Heart right ventricle (tissue), 16 donors: ENCODE results near the gene ATP5MC3. TPM values are rescaled to one million over a fixed set of nuclear protein-coding genes. Genes with fewer than 3 reads are reported as not detected.

ENCODE experiments used
- ATAC-seq, 8 donors: fragments of 200-7000 bp; cut with Tn5 transposase; one replicate each; pipeline ENCODE4 v1.9.1; 2020; ENCODE audit warnings: mild to moderate bottlenecking in 8 of 8, moderate library complexity in 8 of 8, moderate number of reproducible peaks in 1 of 8
- DNase-seq, 2 donors: peaks; one replicate each; pipeline ENCODE4 v3.0.0-alpha.2; 2020
- H3K27ac ChIP-seq, 10 donors: fragments of 200-600 bp; sonication (generic) in 2 of 10; one replicate each; pipeline versions ENCODE4 v1.5.0 to v1.8.0; 2020 to 2022; ENCODE audit warnings: mild to moderate bottlenecking in 3 of 10
- H3K27me3 ChIP-seq, 7 donors: fragments of 200-600 bp; one replicate each; pipeline ENCODE4 v1.8.0; 2021 to 2022; ENCODE audit warnings: mild to moderate bottlenecking in 2 of 7
- H3K36me3 ChIP-seq, 9 donors: fragments of 200-600 bp; sonication (generic) in 1 of 9; one replicate each; pipeline versions ENCODE4 v1.5.0 to v1.8.0; 2020 to 2022; ENCODE audit warnings: mild to moderate bottlenecking in 2 of 9
- H3K4me1 ChIP-seq, 9 donors: fragments of 200-600 bp; sonication (generic) in 1 of 9; one replicate each; pipeline versions ENCODE4 v1.5.0 to v1.8.0; 2020 to 2022; ENCODE audit warnings: mild to moderate bottlenecking in 4 of 9
- H3K4me3 ChIP-seq, 10 donors: fragments of 200-600 bp; sonication (generic) in 2 of 10; one replicate each; pipeline versions ENCODE4 v1.5.0 to v1.8.0; 2020 to 2022; ENCODE audit warnings: mild to moderate bottlenecking in 7 of 10, moderate library complexity in 2 of 10
- H3K9me3 ChIP-seq, 11 donors: fragments of 200-600 bp in 10 of 11; sonication (generic) in 2 of 11; one replicate each; pipeline versions ENCODE4 v1.5.0 to v1.8.0; 2013 to 2022; ENCODE audit warnings: mild to moderate bottlenecking in 2 of 11, control low read depth in 1 of 11, moderate library complexity in 1 of 11
- WGBS, 2 donors: extraction: QIAGEN DNeasy Blood & Tissue Kit; methylation state at CpG; one replicate each; pipeline ENCODE4 v1.1.7; 2013; ENCODE audit warnings: inconsistent platforms in 1 of 2; 5-methylcytosine and 5-hydroxymethylcytosine counted together
- intact Hi-C, 10 donors: fragments of 100-400 bp; cut with DNase I; formaldehyde crosslinking; loops; one replicate each; pipeline versions ENCODE4 v1.11.1 to v1.14.2; 2022
- polyA plus RNA-seq, 2 donors: library from polyadenylated mRNA; stranded (reverse); fragments of 200-250 nt; gene quantifications; one replicate each; pipeline ENCODE4 v1.2.3, GENCODE V29; 2013
- total RNA-seq, 10 donors: library from RNA; stranded (reverse); fragmentation: NEBNext Ultra II Directional in 3 of 10; extraction: Animal tissue kit (Norgen Biotek cat#: 25700) in 3 of 10; gene quantifications; one replicate each; pipeline versions ENCODE4 v1.2.1 to v1.2.4, GENCODE V29; 2021 to 2023
- TF ChIP-seq, protein P1 (sequence below), 9 donors: fragments of 200-600 bp; sonication (generic) in 2 of 9; IDR thresholded peaks; one replicate each; pipeline versions ENCODE4 v1.5.0 to v1.8.0; 2021 to 2022; ENCODE audit warnings: antibody characterized with exemption in 9 of 9, mild to moderate bottlenecking in 5 of 9, moderate library complexity in 1 of 9
- donor health status: Arrhythmogenic right ventricular cardiomyopathy.
- donor health status: ischemic (EF 13 %, LVEDD 7.1; RV severe dilation, severe dysfunction).
- donor health status: healthy with polysubstance abuse.
- donor health status: DM: no; HTN: yes; CAD: no.
- donor health status: DM: no; HTN: no; CAD: no.
- donor health status: ischemic (EF 25% LVEDD 6.9; RV normal size, moderate dysfunction).
- donor health status: ischemic (EF 25% LVEDD 5.7; RV mildly dilated, moderate dysfunction).
- donor health status: healthy.
- donor health status: DM: yes; HTN: yes; CAD: no.
- donor health status: Ischemic cardiomyopathy.
- donor health status: ischemic (EF 35%, LVEDD 5.7; RV mildly dilated, moderate dysfunction).
- donor health status: nonischemic (EF 11% LVEDD 7.7; RV severe dilation, severe dysfunction).
- donor health status: DM: yes; HTN: yes; CAD: no.
- donor health status: PGD.
- donor health status: ischemic (EF 29% LVEDD 5.4; RV normal size, mild dysfunction).
- donor health status: nonischemic (EF 23%, LVEDD 6.1; RV moderate dilation, normal function).

Gene ATP5MC3
- total and polyA plus RNA-seq, 12 donors, result 357 to 1,522 (median 1,119) TPM

DNA sequence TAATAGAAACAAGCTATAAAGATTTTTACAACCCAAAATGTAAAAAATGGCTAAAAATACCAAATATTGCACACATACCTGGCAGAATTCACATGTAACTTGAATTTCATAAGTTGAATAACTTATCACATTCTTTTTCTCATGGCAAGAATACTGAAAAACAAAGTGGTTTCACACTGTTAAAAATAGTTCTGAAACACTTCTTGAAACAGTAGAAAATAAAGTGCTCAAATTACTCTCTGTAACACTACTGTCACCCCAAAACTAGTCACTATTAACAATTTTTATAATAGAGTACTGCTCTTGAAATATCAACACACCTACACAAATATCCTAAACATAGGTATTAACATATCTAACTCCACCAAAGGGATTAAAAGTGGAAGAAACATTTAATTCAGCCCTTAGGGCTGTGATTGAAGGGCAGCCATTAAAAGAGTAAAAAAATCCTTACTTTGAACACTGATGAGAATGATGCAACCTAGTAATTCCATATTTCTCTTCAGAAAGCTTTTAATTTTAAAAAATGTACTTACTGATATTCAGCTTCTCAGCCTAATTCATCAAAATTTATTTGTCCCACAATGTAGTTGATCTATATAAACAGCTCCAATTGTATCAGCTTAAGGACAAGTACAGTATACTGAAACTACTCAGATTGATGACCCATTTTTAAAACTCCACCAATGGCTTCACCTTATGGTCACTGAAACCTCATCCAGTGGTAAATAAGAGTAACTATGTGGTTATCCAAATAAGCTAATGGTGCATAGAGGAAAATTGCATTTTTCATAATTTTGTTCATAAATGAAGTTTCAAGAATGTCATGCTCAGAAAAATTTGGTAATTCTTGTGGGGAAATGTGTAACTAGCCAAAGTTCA lies 44.9 kb downstream of the ATP5MC3 start:
- no peak overlapping the region for H3K4me3 ChIP-seq
- H3K27ac ChIP-seq, result no peak overlapping the region
- ATAC-seq (no peak), DNase-seq (no peak)
- TF ChIP-seq, protein P1, sequence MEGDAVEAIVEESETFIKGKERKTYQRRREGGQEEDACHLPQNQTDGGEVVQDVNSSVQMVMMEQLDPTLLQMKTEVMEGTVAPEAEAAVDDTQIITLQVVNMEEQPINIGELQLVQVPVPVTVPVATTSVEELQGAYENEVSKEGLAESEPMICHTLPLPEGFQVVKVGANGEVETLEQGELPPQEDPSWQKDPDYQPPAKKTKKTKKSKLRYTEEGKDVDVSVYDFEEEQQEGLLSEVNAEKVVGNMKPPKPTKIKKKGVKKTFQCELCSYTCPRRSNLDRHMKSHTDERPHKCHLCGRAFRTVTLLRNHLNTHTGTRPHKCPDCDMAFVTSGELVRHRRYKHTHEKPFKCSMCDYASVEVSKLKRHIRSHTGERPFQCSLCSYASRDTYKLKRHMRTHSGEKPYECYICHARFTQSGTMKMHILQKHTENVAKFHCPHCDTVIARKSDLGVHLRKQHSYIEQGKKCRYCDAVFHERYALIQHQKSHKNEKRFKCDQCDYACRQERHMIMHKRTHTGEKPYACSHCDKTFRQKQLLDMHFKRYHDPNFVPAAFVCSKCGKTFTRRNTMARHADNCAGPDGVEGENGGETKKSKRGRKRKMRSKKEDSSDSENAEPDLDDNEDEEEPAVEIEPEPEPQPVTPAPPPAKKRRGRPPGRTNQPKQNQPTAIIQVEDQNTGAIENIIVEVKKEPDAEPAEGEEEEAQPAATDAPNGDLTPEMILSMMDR (IDR thresholded peaks at IDR 0.05), result no peak
- peaks cover 0 to 59% (median 5%) of the 10 kb centered on the region in 9 donors for H3K36me3 ChIP-seq
- H3K4me1 ChIP-seq, result peaks cover 0 to 25% (median 8%) of the 10 kb centered on the region in 9 donors
- intact Hi-C loops, result no loop called here
- H3K27me3 ChIP-seq, result no peaks in the 10 kb centered on the region
- H3K9me3 ChIP-seq, result no peaks in the 10 kb centered on the region

DNA sequence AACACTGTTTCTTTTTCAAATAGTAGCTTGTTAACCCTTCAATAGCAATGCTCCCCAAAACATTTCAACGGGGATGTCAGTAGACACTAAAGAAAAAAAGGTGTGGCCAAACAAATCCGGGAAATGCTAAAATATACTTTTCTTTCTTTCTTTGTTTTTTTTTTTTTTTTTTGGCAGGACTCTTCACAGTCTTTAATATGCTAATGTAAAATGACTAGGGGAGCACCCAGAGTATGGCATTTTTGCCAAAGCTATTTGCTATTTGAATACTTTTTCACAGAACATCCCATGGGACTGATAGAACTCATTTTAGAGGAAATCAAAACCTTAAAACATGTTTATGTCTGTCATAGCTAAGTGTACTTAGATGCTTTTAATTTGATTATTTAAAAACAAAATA lies 45.6 kb downstream of the ATP5MC3 start:
- Histone ChIP-seq H3K36me3 (peaks cover 0 to 59% (median 5%) of the 10 kb centered on the region in 9 donors), H3K4me1 (peaks cover 0 to 25% (median 15%) of the 10 kb centered on the region in 9 donors), H3K27me3 (no peaks in the 10 kb centered on the region), H3K27ac (no peak overlapping the region), H3K4me3 (no peak overlapping the region), H3K9me3 (no peaks in the 10 kb centered on the region)
- WGBS, 2 donors, result 75 to 85% methylated on average over 2 of the region's 2 CpGs
- ATAC-seq, result no peak
- no peak for DNase-seq
- TF ChIP-seq, protein P1 (IDR thresholded peaks at IDR 0.05), result no peak
- intact Hi-C loops, result no loop called here

DNA sequence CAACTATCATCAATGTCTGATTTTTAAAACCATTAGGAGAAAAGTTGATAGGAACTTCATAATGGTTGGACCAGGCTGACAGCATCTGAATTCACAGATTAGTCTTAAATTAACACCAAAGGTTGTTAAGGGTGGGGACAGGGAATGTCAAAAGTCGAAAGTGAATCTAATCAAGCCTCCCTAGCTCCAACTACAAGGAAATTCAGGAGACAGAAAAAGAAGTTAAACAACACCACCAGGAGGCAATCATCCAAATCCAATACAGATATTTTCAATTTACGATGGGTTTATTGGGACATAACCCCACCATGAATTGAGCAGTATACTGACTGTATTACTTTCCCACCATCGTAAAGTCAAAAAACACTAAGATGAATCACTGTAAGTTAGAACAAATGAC lies 46.3 kb downstream of the ATP5MC3 start:
- H3K27ac ChIP-seq, result no peak overlapping the region

DNA sequence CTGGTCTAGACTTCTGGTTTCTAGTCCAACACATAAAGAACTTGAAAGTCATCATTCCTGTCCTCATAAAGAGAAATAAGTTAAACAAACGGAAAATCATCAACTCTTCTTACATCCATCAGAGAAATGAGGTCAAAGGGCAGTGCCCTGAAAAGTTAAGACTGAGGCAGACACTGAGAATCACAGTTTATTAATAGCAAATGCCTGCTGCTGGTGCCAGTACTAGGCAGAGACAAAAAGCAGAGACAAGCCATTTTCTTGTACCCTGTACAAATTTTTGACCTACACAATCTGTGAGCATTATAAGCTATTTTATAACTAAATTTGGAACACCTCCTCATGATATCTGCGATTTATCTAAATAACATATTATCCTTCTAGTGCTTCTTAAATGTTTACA lies 50.3 kb downstream of the ATP5MC3 start:
- TF ChIP-seq, protein P1 (IDR thresholded peaks at IDR 0.05), result no peak
- WGBS, 2 donors, result 41 to 50% methylated on average over 2 of the region's 2 CpGs
- intact Hi-C loops, result loop anchor here in 1 of 10 donors (5.0 kb wide), 1 partner anchor 36 kb away; the partner anchor contains the start of gene ATF2
- peak in 7 of 8 donors; percentile 50 to 92 (median 80) for ATAC-seq
- H3K27ac ChIP-seq, result peak overlapping the region in 5 of 10 donors; percentile 11 to 64 (median 49)
- peaks cover 0 to 23% (median 9%) of the 10 kb centered on the region in 9 donors for H3K4me1 ChIP-seq
- H3K9me3 ChIP-seq, result no peaks in the 10 kb centered on the region
- peaks cover 0 to 83% (median 3%) of the 10 kb centered on the region in 9 donors for H3K36me3 ChIP-seq
- peak in 1 of 2 donors; percentile 9 for DNase-seq
- H3K27me3 ChIP-seq, result no peaks in the 10 kb centered on the region
- no peak overlapping the region for H3K4me3 ChIP-seq

More for the DNA sequence above, 46.3 kb downstream of the ATP5MC3 start:
- ATAC-seq, result no peak
- H3K27me3 ChIP-seq, result no peaks in the 10 kb centered on the region
- H3K4me3 ChIP-seq, result no peak overlapping the region
- peaks cover 0 to 61% (median 5%) of the 10 kb centered on the region in 9 donors for H3K36me3 ChIP-seq
- no peaks in the 10 kb centered on the region for H3K9me3 ChIP-seq
- intact Hi-C loops, result no loop called here
- TF ChIP-seq, protein P1 (IDR thresholded peaks at IDR 0.05), result no peak
- no peak for DNase-seq
- H3K4me1 ChIP-seq, result peaks cover 0 to 27% (median 15%) of the 10 kb centered on the region in 9 donors
- 94 to 96% methylated on average over 3 of the region's 3 CpGs for WGBS, 2 donors
